ENCODE data around the gene DLG4.

DLG4 gene

GRCh38 chr17:7141824-7142223, 77.8 kb downstream of the DLG4 start:
- no peak for FAIRE-seq

DNA sequence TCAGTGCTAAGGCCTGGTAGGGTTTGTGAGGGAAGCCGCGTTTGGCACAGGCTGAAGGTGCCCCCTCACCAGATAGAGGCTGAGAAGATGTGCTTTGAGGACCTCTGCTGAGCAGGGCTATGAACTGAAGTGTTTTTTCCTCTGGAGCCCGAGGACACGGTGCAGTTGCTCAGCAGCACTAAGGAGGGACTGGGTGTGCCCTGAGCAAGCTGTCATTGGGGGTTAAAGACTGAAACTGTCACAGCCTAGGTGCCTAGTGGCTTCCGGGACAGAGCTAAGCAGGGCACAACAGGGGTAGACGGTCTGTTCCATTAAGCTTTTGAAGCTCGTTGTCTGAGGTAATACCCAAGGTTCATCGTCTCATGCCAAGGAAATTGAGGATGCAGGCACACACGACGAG, 80.2 kb downstream of the DLG4 start:
- FAIRE-seq = no peak

DNA sequence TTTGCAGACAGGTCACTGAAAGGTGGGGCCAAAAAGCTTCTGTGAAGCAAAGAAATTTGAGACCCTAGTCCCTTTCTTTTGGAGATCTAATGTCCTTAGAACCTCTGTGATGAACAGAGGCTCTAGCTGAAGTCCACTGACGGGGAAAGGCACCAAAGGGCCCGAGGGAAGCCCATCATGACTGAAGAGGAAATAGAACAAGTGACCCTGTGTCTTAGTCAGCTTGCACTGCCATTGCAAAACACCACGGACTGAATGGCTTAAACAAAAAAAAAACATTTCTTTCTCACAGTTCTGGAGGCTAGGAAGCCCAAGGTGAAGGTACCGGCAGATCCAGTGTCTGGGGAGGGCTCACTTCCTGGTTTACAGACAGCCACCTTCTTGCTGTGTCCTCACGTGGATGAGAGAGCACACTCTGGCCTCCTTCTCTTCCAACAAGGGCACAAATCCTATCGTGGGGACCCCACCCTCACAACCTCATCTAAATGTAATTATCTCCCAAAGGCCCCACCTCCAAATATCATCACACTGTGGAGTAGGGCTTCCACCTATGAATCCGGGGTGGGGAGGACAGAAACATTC, 80.7 kb downstream of the DLG4 start:
- no peak for FAIRE-seq

GRCh38 chr17:7137171-7137943, 82.3 kb downstream of the DLG4 start:
- no peak for FAIRE-seq
